HUDEP-2 (cell line): ENCODE results near the gene BRIP1.
"Not testable (repeated sequence)": the region's sequence is repeated elsewhere in the genome, so short reads cannot be mapped to it uniquely, and the experiment has no call there.

Experiments used
- DNase-seq, 76 experiments: peaks; one replicate each; lab custom pipeline; 2025; ENCODE audit not compliant: unreplicated experiment in 76 of 76; lab: John Stamatoyannopoulos, UW

Gene BRIP1

DNA sequence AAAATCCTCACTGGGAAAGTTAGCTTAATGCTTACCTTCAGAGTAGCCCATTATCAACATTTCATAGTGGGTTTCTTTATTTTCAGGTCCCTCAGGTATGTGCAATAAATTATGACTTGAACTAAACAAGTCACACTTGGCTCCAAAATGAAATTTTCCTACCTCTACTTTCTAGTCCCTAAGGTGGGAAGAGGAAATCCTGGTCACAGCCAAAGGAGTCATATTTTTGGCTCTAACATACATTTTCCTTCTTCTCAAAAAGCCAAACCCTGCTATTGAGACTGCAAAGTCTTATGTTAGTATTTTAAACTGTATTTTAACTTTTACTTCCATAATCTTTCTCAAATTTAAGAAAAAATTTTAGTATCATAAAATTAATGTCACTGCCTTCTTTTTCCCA, 128.9 kb downstream of the BRIP1 start:
- DNase-seq = no peak

DNA sequence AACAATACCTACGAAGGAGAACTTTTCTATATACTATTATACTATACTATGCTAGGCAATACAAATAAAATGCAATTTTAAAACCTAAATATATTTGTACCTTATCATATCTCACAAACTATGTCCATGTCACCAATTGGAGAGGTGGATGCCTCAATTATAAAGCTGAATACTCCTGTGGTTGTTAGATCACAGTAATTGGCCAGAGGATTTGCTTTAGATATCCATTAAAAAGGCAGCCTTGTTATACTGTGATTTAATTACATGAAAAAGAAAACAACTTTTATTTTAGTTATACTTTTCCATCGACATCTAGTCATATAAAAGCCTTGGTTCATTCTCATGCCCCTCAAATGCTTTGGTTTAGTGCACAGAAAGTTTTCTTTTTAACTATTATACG, 129.3 kb downstream of the BRIP1 start:
- no peak for DNase-seq

GRCh38 chr17:61733021-61733420, 130.3 kb downstream of the BRIP1 start:
- DNase-seq = no peak

- no peak for DNase-seq
These were observed 131.2 kb downstream of the BRIP1 start for GRCh38 chr17:61732169-61732568.

DNA sequence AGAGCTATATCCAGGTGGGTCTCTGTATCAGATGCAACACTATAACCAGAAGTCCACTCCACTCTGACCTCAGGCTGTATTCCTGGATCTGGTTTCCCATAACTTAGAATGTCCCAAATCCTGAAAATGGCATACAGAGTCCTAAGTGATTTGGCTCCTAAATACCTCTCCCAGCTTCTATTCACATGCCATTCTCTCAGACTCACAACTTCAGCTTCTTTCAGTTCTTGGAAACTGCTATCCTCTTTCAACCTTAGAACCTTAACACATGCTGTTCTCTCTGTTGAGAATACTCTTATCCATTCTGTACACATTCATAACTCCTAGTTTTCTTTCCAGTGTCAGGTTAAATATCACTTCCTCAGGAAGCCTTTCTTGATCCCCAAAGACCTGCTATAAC, 132.0 kb downstream of the BRIP1 start:
- DNase-seq = no peak

GRCh38 chr17:61729690-61730268, 133.5 kb downstream of the BRIP1 start:
- no peak for DNase-seq

GRCh38 chr17:61728297-61728836, 135.0 kb downstream of the BRIP1 start:
- peak in 1 of 76 experiments; percentile 0 for DNase-seq

DNA sequence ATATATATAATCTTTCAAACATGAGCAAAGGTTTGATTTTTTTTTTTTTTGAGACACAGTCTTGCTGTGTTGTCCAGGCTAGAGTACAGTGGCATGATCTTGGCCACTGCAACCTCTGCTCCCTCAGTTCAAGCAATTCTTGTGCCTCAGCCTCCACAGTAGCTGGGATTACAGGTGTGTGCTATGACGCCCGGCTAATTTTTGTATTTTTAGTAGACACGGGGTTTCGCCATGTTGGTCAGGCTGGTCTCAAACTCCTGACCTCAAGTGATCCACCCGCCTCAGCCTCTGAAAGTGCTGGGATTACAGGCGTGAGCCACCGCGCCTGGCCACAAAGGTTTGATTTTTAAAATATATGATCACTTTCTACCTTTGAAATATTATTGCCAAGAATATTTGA, 135.5 kb downstream of the BRIP1 start:
- not testable (repeated sequence) for DNase-seq

- no peak for DNase-seq
These were observed 136.4 kb downstream of the BRIP1 start for GRCh38 chr17:61726977-61727376.

- DNase-seq = no peak
These were observed 138.6 kb downstream of the BRIP1 start for GRCh38 chr17:61724777-61725176.

DNA sequence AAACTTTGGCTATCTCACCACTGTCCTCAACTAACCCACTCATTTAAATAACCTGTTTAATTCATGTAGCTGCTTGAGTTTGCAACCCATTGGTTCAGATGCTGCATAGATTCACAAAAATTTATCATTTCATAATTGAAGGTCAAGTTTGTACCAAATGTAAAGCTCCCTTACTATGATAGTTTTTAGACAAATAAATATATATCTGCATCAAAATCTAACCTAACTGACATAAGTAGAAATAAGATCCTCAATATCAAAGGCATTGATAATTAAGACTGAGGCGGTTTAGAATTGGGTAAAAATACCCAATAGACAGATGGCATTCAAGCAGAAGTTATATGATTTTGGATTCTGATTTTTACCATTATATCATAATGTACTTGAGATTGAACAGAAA, 139.4 kb downstream of the BRIP1 start:
- DNase-seq = no peak

DNA sequence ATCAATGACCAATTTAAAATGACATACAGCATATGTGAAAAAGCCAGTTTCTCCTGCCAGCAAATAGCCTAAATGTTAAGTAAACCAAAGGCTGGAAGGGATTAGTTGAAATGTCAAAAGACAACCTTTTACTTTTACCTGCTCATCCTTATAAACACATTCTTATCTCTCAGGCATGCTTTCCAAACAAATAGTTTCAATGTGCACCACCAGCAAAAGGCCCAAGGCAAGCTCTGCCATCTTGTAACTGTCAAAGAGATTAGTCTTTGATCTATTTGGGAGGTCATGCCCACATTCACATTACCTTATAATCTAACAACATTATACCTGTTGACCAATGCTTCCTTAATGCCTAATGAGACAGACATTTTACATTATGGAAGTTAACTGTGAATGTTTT, 140.1 kb downstream of the BRIP1 start:
- no peak for DNase-seq

DNA sequence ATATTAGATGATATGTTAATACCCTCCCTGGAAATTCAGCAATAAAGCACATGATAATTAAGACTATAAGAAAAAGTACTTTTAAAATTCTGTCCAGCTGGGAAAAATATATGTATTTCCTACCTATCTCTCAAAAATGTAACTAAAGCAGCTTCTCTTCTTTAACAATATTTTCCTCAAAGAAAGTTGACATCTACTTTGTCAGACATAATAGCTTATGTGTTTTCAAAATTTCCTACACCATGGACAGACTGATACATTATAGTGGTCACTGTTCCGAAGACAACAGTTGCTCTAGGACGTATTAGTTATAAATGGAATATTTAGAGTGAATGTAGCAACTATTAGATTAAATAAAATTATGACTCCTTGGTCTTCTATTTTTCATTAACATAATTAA, 140.9 kb downstream of the BRIP1 start:
- DNase-seq = no peak

DNA sequence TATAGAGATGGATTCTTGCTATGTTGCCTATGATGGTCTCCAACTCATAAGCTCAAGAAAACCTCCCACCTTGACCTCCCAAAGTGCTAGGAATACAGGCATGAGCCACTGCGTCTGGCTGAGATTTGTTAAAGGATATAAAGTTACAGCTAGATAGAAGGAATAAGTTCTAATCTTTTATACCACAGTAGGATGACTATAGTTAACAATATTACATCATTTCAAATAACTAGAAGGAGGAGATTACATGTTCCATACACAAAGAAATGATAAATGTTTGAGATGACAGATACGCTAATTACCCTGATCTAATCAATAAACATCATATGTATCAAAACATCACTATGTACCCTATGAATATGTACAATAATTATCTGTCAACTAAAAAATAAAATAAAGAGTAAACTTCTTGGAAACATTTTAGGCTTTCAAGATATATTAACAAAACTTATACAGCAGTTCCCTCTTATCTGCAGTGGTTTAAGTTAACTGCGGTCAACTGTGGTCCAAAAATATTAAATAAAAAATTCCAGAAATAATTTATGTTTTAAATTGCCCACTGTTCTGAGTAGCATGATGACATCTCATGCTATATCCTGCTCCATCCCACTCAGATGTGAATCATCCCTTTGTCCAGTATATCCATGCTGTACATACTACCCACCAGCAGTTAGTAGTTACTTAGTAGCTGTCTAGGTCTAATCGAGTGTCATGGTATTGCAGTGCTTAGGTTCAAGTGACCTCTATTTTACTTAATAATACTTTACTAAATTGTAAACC, 143.1 kb downstream of the BRIP1 start:
- DNase-seq = no peak

GRCh38 chr17:61719220-61719619, 144.1 kb downstream of the BRIP1 start:
- not testable (repeated sequence) for DNase-seq

GRCh38 chr17:61718022-61718421, 145.3 kb downstream of the BRIP1 start:
- DNase-seq = no peak

DNA sequence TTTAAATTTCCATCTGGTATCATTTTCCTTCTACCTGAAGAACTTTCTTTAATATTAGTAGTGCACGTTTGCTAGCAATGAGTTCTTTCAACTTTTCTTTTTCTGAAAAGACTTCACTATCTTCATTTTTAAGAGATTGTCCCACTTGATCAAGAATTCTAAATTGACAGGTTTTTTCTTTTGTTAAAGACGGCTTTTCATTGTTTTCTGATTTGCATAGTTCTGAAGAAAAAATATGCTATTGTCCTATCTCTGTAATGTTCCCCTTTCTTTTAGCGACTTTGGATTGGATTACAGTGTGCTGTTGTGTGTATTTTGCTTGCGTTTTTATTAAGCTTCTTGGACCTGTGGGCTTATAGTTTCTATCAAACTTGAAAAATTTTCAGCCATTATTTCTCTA, 146.0 kb downstream of the BRIP1 start:
- no peak for DNase-seq

GRCh38 chr17:61716225-61716829, 147.0 kb downstream of the BRIP1 start:
- DNase-seq = no peak

GRCh38 chr17:61715348-61715747, 148.0 kb downstream of the BRIP1 start:
- no peak for DNase-seq

- no peak for DNase-seq
These were observed 149.0 kb downstream of the BRIP1 start for GRCh38 chr17:61714300-61714699.

- DNase-seq = no peak
These were observed 150.3 kb downstream of the BRIP1 start for GRCh38 chr17:61713035-61713434.

GRCh38 chr17:61710546-61710945, 152.8 kb downstream of the BRIP1 start:
- no peak for DNase-seq
